ENCODE data around the gene RSPH1.

- no peak for TF ChIP-seq POLR2AphosphoS5 (IDR thresholded peaks at IDR 0.05)
- TF ChIP-seq, protein P1, sequence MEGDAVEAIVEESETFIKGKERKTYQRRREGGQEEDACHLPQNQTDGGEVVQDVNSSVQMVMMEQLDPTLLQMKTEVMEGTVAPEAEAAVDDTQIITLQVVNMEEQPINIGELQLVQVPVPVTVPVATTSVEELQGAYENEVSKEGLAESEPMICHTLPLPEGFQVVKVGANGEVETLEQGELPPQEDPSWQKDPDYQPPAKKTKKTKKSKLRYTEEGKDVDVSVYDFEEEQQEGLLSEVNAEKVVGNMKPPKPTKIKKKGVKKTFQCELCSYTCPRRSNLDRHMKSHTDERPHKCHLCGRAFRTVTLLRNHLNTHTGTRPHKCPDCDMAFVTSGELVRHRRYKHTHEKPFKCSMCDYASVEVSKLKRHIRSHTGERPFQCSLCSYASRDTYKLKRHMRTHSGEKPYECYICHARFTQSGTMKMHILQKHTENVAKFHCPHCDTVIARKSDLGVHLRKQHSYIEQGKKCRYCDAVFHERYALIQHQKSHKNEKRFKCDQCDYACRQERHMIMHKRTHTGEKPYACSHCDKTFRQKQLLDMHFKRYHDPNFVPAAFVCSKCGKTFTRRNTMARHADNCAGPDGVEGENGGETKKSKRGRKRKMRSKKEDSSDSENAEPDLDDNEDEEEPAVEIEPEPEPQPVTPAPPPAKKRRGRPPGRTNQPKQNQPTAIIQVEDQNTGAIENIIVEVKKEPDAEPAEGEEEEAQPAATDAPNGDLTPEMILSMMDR (IDR thresholded peaks at IDR 0.05): no peak
Observed at GRCh38 chr21:42539931-42540343, 43.9 kb upstream of the RSPH1 start.

All from transverse colon (tissue), 4 donors.